Measurements from ENCODE around the gene CDH11. TPM values are rescaled to one million over a fixed set of nuclear protein-coding genes. Genes with fewer than 3 reads are reported as not detected.

CDH11 gene
- total RNA-seq, 1 donor from 2014 or later: 22.9 TPM

- DNase-seq (ENCODE audit: low read depth): no peak
- no peak overlapping the region for H3K4me3 ChIP-seq (ENCODE audit: low read depth, low read length)
- TF ChIP-seq, protein P1, sequence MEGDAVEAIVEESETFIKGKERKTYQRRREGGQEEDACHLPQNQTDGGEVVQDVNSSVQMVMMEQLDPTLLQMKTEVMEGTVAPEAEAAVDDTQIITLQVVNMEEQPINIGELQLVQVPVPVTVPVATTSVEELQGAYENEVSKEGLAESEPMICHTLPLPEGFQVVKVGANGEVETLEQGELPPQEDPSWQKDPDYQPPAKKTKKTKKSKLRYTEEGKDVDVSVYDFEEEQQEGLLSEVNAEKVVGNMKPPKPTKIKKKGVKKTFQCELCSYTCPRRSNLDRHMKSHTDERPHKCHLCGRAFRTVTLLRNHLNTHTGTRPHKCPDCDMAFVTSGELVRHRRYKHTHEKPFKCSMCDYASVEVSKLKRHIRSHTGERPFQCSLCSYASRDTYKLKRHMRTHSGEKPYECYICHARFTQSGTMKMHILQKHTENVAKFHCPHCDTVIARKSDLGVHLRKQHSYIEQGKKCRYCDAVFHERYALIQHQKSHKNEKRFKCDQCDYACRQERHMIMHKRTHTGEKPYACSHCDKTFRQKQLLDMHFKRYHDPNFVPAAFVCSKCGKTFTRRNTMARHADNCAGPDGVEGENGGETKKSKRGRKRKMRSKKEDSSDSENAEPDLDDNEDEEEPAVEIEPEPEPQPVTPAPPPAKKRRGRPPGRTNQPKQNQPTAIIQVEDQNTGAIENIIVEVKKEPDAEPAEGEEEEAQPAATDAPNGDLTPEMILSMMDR (conservative IDR thresholded peaks at IDR 0.05; ENCODE audit: low read depth, low read length): no peak
Observed at GRCh38 chr16:65057184-65057583, 64.7 kb downstream of the CDH11 start.

DNA sequence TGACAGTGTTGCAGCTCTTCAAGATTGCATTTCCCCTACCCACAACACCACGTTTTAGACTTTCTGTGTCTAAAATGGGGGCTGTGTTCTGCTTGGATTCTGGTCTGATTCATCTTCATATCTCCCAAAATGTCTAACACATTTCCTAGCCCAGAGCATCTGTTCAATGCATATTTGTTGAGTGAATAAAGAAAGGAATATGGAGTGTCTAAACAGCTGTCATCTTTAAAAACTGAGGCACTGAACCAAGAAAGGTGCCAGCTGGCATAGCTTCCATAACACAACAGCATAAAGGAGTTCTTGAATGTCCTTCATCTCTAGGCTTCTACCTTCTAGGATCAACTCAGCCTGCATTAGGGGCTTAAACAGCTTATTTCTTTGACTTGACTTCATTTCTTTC, 67.4 kb downstream of the CDH11 start:
- TF ChIP-seq, protein P1 (conservative IDR thresholded peaks at IDR 0.05; ENCODE audit: low read depth, low read length): no peak
- DNase-seq (ENCODE audit: low read depth): no peak

GRCh38 chr16:65049679-65050078, 72.2 kb downstream of the CDH11 start:
- TF ChIP-seq, protein P1 (conservative IDR thresholded peaks at IDR 0.05; ENCODE audit: low read depth, low read length): no peak
- H3K4me3 ChIP-seq (ENCODE audit: low read depth, low read length): no peak overlapping the region

More for the DNA sequence above, 67.4 kb downstream of the CDH11 start:
- no peak overlapping the region for H3K4me3 ChIP-seq (ENCODE audit: low read depth, low read length)

GRCh38 chr16:65045961-65046360, 75.9 kb downstream of the CDH11 start:
- TF ChIP-seq, protein P1 (conservative IDR thresholded peaks at IDR 0.05; ENCODE audit: low read depth, low read length): no peak
- no peak overlapping the region for H3K4me3 ChIP-seq (ENCODE audit: low read depth, low read length)
- DNase-seq (ENCODE audit: low read depth): no peak

More at GRCh38 chr16:65049679-65050078, 72.2 kb downstream of the CDH11 start:
- DNase-seq (ENCODE audit: low read depth): no peak

DNA sequence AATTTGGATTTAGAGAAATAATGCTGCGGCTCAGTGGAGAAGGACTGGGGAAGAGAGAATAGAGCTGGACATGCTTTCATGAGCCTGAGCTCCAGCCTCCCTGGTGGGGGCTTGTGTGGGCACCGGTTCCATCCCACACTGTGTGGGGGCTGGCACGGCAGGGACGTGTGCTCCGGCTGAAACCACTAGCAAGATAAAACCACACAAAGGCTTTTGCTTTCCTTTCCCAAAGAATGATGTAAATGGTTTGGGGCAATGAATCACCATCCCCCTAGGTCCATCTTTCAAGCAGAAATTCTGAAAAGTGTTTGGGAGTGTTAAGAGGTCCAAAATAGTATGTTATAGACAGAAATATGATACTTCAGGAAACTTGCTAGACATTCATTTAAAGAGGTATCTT, 77.0 kb downstream of the CDH11 start:
- TF ChIP-seq, protein P1 (conservative IDR thresholded peaks at IDR 0.05; ENCODE audit: low read depth, low read length): no peak
- DNase-seq (ENCODE audit: low read depth): no peak
- H3K4me3 ChIP-seq (ENCODE audit: low read depth, low read length): no peak overlapping the region

- TF ChIP-seq, protein P1 (conservative IDR thresholded peaks at IDR 0.05; ENCODE audit: low read depth, low read length): no peak
- DNase-seq (ENCODE audit: low read depth): no peak
- no peak overlapping the region for H3K4me3 ChIP-seq (ENCODE audit: low read depth, low read length)
Observed at GRCh38 chr16:65044026-65044425, 77.8 kb downstream of the CDH11 start.

All from epithelial cell of proximal tubule (primary cell).